ENCODE measurements around the gene LUZP1.

DNA sequence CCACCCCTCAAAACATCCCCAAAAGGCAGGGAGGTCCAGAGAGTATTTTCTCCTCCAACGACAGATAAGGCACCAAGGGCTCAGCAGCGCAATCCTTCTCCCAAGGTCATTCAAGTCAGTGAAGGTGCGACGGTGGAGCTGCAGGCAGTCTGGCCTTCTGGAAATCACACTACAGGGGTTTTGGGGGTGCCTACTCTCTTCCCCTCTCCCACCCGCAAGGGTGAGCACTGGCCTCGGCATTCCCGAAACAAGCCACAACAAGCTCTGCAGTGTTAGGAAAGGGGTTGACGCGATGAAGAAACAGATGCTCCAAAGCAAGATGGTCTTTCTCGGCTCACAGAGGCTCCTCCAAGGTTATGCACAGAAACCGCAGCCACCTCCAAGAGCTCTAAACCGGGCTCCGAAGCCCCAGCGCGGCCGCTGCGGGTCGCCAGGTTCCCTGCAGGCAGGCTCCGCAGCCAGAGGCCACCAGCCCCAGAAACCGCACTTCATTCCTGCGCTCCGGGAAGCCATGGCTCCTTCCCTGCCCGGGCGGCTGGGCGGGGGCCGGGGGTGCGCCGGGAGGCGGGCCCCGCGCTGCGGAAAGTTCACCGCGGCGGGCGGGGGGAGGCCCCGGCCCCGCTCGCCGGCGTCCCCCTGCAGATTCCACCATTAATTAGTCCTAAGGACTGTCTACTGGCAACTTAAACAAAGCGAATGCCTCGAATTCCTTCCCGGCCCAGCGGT, 1.1 kb downstream of the LUZP1 start:
- TF ChIP-seq, protein P1, sequence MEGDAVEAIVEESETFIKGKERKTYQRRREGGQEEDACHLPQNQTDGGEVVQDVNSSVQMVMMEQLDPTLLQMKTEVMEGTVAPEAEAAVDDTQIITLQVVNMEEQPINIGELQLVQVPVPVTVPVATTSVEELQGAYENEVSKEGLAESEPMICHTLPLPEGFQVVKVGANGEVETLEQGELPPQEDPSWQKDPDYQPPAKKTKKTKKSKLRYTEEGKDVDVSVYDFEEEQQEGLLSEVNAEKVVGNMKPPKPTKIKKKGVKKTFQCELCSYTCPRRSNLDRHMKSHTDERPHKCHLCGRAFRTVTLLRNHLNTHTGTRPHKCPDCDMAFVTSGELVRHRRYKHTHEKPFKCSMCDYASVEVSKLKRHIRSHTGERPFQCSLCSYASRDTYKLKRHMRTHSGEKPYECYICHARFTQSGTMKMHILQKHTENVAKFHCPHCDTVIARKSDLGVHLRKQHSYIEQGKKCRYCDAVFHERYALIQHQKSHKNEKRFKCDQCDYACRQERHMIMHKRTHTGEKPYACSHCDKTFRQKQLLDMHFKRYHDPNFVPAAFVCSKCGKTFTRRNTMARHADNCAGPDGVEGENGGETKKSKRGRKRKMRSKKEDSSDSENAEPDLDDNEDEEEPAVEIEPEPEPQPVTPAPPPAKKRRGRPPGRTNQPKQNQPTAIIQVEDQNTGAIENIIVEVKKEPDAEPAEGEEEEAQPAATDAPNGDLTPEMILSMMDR (conservative IDR thresholded peaks at IDR 0.05 in 1 of 2, IDR thresholded peaks at IDR 0.05 in 1 of 2; ENCODE audit: low read depth in 1 of 2, low read length in 2 of 2) = no peak
- TF ChIP-seq EZH2 (IDR thresholded peaks at IDR 0.05; ENCODE audit: low read length, missing control alignments) = no peak

Data from fibroblast of lung (primary cell).